Gastrocnemius medialis (tissue), 4 donors: ENCODE measurements around the gene TLR9.

ENCODE experiments used
- CTCF ChIP-seq, 5 experiments: fragments of 450-650 bp in 3 of 5; fragments of 200-600 bp in 2 of 5; sonication (generic) in 2 of 5; IDR thresholded peaks in 4 of 5; conservative IDR thresholded peaks in 1 of 5; 1 replicate in 4 of 5; 2 replicates in 1 of 5; pipeline ENCODE4 v1.5.1; 2016 to 2019; ENCODE audit warnings: antibody characterized with exemption in 5 of 5, mild to moderate bottlenecking in 3 of 5, moderate library complexity in 3 of 5
- POLR2A ChIP-seq, 2 donors: fragments of 450-650 bp; IDR thresholded peaks; one replicate each; pipeline ENCODE4 v1.6.1; 2017; ENCODE audit warnings: antibody characterized with exemption in 2 of 2, mild to moderate bottlenecking in 2 of 2, moderate library complexity in 2 of 2

GRCh38 chr3:52256159-52256558 is 30.7 kb upstream of the TLR9 start:
- TF ChIP-seq CTCF (IDR thresholded peaks at IDR 0.05 in 4 of 5, conservative IDR thresholded peaks at IDR 0.05 in 1 of 5), result no peak
- TF ChIP-seq POLR2A (IDR thresholded peaks at IDR 0.05), result no peak
